H9 (cell line): ENCODE measurements around the gene RELCH. TPM values are rescaled to one million over a fixed set of nuclear protein-coding genes. Genes with fewer than 3 reads are reported as not detected.

Source experiments
- DNase-seq: peaks from one replicate; pipeline ENCODE4 v3.0.0-alpha.2; 2017
- H2AFZ ChIP-seq: one replicate; pipeline ENCODE4 v1.6.1; 2013; ENCODE audit warnings: mild to moderate bottlenecking, low read length, control low read depth, moderate library complexity
- H2AK5ac ChIP-seq: 2 replicates; pipeline ENCODE4 v1.6.1; 2013; ENCODE audit warnings: low read length, control low read depth, mixed read lengths; ENCODE audit not compliant: insufficient read length
- H2BK120ac ChIP-seq: one replicate; pipeline ENCODE4 v1.6.1; 2013; ENCODE audit warnings: low read depth, mild to moderate bottlenecking, low read length, control low read depth, inconsistent platforms; ENCODE audit not compliant: poor library complexity, severe bottlenecking
- H2BK12ac ChIP-seq: 2 replicates; pipeline ENCODE4 v1.6.1; 2013; ENCODE audit warnings: low read length, control low read depth, mixed read lengths, low read depth; ENCODE audit not compliant: insufficient read length
- H2BK15ac ChIP-seq: 2 replicates; pipeline ENCODE4 v1.6.1; 2013; ENCODE audit warnings: low read depth, low read length, control low read depth
- H2BK20ac ChIP-seq: one replicate; pipeline ENCODE4 v1.6.1; 2013; ENCODE audit warnings: low read depth, mild to moderate bottlenecking, low read length, control low read depth, inconsistent platforms; ENCODE audit not compliant: poor library complexity, severe bottlenecking
- H2BK5ac ChIP-seq: 2 replicates; pipeline ENCODE4 v1.6.1; 2013; ENCODE audit warnings: low read length, control low read depth, mixed read lengths; ENCODE audit not compliant: insufficient read length
- H3K14ac ChIP-seq: 2 replicates; pipeline ENCODE4 v1.6.1; 2013; ENCODE audit warnings: low read length, control low read depth; ENCODE audit not compliant: insufficient read depth
- H3K18ac ChIP-seq: 2 replicates; pipeline ENCODE4 v1.6.1; 2013; ENCODE audit warnings: low read depth, mild to moderate bottlenecking, mixed read lengths, low read length, control low read depth; ENCODE audit not compliant: insufficient read length
- H3K23ac ChIP-seq: 2 replicates; pipeline ENCODE4 v1.6.1; 2013; ENCODE audit warnings: low read length, control low read depth, mixed read lengths, low read depth; ENCODE audit not compliant: insufficient read length
- H3K23me2 ChIP-seq: 2 replicates; pipeline ENCODE4 v1.6.1; 2013; ENCODE audit warnings: low read depth, mild to moderate bottlenecking, mixed read lengths, low read length, control low read depth; ENCODE audit not compliant: insufficient read length, poor library complexity, severe bottlenecking
- H3K27ac ChIP-seq: 2 replicates; pipeline ENCODE4 v1.5.1; 2013; ENCODE audit warnings: low read length, control low read depth, mixed read lengths, low read depth; ENCODE audit not compliant: insufficient read length
- H3K27me3 ChIP-seq: 2 replicates; pipeline ENCODE4 v1.6.1; 2013; ENCODE audit warnings: low read length, control low read depth, inconsistent platforms; ENCODE audit not compliant: insufficient read depth
- H3K4ac ChIP-seq: 2 replicates; pipeline ENCODE4 v1.6.1; 2013; ENCODE audit warnings: low read depth, mild to moderate bottlenecking, control low read depth, inconsistent platforms, low read length, moderate library complexity
- H3K4me1 ChIP-seq: 2 replicates; pipeline ENCODE4 v1.6.1; 2013; ENCODE audit warnings: low read length, control low read depth, inconsistent platforms; ENCODE audit not compliant: insufficient read depth
- H3K4me2 ChIP-seq: 2 replicates; pipeline ENCODE4 v1.6.1; 2013; ENCODE audit warnings: low read length, control low read depth, mixed read lengths; ENCODE audit not compliant: insufficient read length, insufficient read depth
- H3K56ac ChIP-seq: 2 replicates; pipeline ENCODE4 v1.6.1; 2013; ENCODE audit warnings: low read depth, mild to moderate bottlenecking, mixed read lengths, low read length, control low read depth; ENCODE audit not compliant: insufficient read length
- H3K79me1 ChIP-seq: 2 replicates; pipeline ENCODE4 v1.6.1; 2013; ENCODE audit warnings: low read depth, mild to moderate bottlenecking, moderate library complexity, low read length, control low read depth, inconsistent platforms; ENCODE audit not compliant: insufficient read depth, poor library complexity, severe bottlenecking
- H3K79me2 ChIP-seq: 2 replicates; pipeline ENCODE4 v1.6.1; 2013; ENCODE audit warnings: low read length, control low read depth, inconsistent platforms; ENCODE audit not compliant: insufficient read depth
- H3K9ac ChIP-seq: 2 replicates; pipeline ENCODE4 v1.6.1; 2013; ENCODE audit warnings: low read length, control low read depth, mixed read lengths; ENCODE audit not compliant: insufficient read length; ENCODE audit errors: extremely low read depth
- H3K9me3 ChIP-seq: one replicate; pipeline ENCODE4 v1.6.1; 2013; ENCODE audit warnings: low read depth, low read length, inconsistent platforms; ENCODE audit not compliant: control insufficient read depth
- H3T11ph ChIP-seq: one replicate; pipeline ENCODE4 v1.6.1; 2013; ENCODE audit warnings: mild to moderate bottlenecking, low read length, control low read depth, inconsistent platforms
- H4K20me1 ChIP-seq: one replicate; pipeline ENCODE4 v1.6.1; 2013; ENCODE audit not compliant: control insufficient read depth, insufficient read length, insufficient read depth
- H4K5ac ChIP-seq: 2 replicates; pipeline ENCODE4 v1.6.1; 2013; ENCODE audit warnings: low read depth, mild to moderate bottlenecking, mixed read lengths, low read length, control low read depth; ENCODE audit not compliant: insufficient read length
- H4K8ac ChIP-seq: replicated peaks from 2 replicates; pipeline ENCODE4 v1.6.1; 2013; ENCODE audit warnings: low read length, control low read depth, mixed read lengths, low read depth; ENCODE audit not compliant: insufficient read length
- H4K91ac ChIP-seq: 2 replicates; pipeline ENCODE4 v1.6.1; 2013; ENCODE audit warnings: low read depth, mild to moderate bottlenecking, moderate library complexity, mixed read lengths, low read length, control low read depth; ENCODE audit not compliant: insufficient read length
- H3K27ac Mint-ChIP-seq, 3 experiments: 2 replicates in 2 of 3; 3 replicates in 1 of 3; pipeline ENCODE4 v1.8.0; 2020 to 2021; ENCODE audit warnings: mixed read lengths in 3 of 3, mild to moderate bottlenecking in 1 of 3, moderate library complexity in 1 of 3
- H3K27me3 Mint-ChIP-seq: 2 replicates; pipeline ENCODE4 v1.8.0; 2021; ENCODE audit warnings: low read depth, mild to moderate bottlenecking, moderate library complexity, mixed read lengths
- H3K36me3 Mint-ChIP-seq, 3 experiments: 2 replicates in 2 of 3; 3 replicates in 1 of 3; pipeline ENCODE4 v1.8.0; 2020 to 2021; ENCODE audit warnings: low read depth in 3 of 3, mixed read lengths in 3 of 3; ENCODE audit not compliant: insufficient read depth in 1 of 3
- H3K4me1 Mint-ChIP-seq, 2 experiments: 2 replicates each; pipeline ENCODE4 v1.8.0; 2020; ENCODE audit warnings: mixed read lengths in 2 of 2
- H3K4me3 Mint-ChIP-seq, 2 experiments: 2 replicates in 1 of 2; 3 replicates in 1 of 2; pipeline ENCODE4 v1.8.0; 2020 to 2021; ENCODE audit warnings: mild to moderate bottlenecking in 2 of 2, mixed read lengths in 2 of 2, moderate library complexity in 1 of 2
- H3K9me3 Mint-ChIP-seq, 2 experiments: 2 replicates in 1 of 2; 3 replicates in 1 of 2; pipeline ENCODE4 v1.8.0; 2020; ENCODE audit warnings: mild to moderate bottlenecking in 2 of 2, mixed read lengths in 2 of 2, moderate library complexity in 1 of 2
- CTCF ChIP-seq: fragments of 200-600 bp; sonication (generic); conservative IDR thresholded peaks from 3 replicates; pipeline ENCODE4 v1.8.0; 2021; ENCODE audit warnings: antibody characterized with exemption, mild to moderate bottlenecking
- WGBS: extraction: QIAGEN DNeasy Blood & Tissue Kit; methylation state at CpG from one replicate; pipeline ENCODE4 v1.1.7; 2013; ENCODE audit warnings: missing lambda C conversion rate, low lambda C conversion rate, mixed read lengths; ENCODE audit not compliant: insufficient read length; ENCODE audit errors: extremely low coverage; 5-methylcytosine and 5-hydroxymethylcytosine counted together
- total RNA-seq: library from RNA; stranded (reverse); gene quantifications from 2 replicates; pipeline ENCODE4 v1.2.1, GENCODE V29; 2021

RELCH gene
- total RNA-seq, 1 experiment from 2014 or later: 32.3 TPM

- H3K14ac ChIP-seq: no peak overlapping the region
- no peak overlapping the region for H2AK5ac ChIP-seq
- no peak overlapping the region for H3K4ac ChIP-seq
- H4K5ac ChIP-seq: no peak overlapping the region
- H3K23me2 ChIP-seq: no peaks in the 10 kb centered on the region
- peaks cover 5 to 14% (median 13%) of the 10 kb centered on the region in 3 experiments; a peak in 4 of 7 replicates for H3K36me3 Mint-ChIP-seq
- no peak overlapping the region for H3K9ac ChIP-seq
- DNase-seq: no peak
- H3K56ac ChIP-seq: no peak overlapping the region
- H3K27me3 ChIP-seq: no peaks in the 10 kb centered on the region
- no peak overlapping the region for H3T11ph ChIP-seq
- H3K4me2 ChIP-seq: no peak overlapping the region
- H3K4me1 Mint-ChIP-seq: peaks cover 12 to 22% of the 10 kb centered on the region in 2 experiments
- H3K27ac ChIP-seq: no peak overlapping the region
- H3K9me3 ChIP-seq: no peaks in the 10 kb centered on the region
- no peak overlapping the region for H3K18ac ChIP-seq
- no peaks in the 10 kb centered on the region for H3K4me1 ChIP-seq
- no peaks in the 10 kb centered on the region for H3K27me3 Mint-ChIP-seq
- no peak overlapping the region for H3K27ac Mint-ChIP-seq
- no peak overlapping the region for H2AFZ ChIP-seq
- no peaks in the 10 kb centered on the region for H3K9me3 Mint-ChIP-seq
- H4K20me1 ChIP-seq: no peaks in the 10 kb centered on the region
- no peaks in the 10 kb centered on the region for H3K79me1 ChIP-seq
- H2BK120ac ChIP-seq: no peak overlapping the region
- no peak overlapping the region for H3K4me3 Mint-ChIP-seq
- H3K79me2 ChIP-seq: no peaks in the 10 kb centered on the region
- no peak overlapping the region for H2BK5ac ChIP-seq
- no peak overlapping the region for H4K8ac ChIP-seq
- no peak overlapping the region for H2BK12ac ChIP-seq
- no peak overlapping the region for H3K23ac ChIP-seq
- no peak overlapping the region for H4K91ac ChIP-seq
- TF ChIP-seq CTCF: no peak
- no CpG with 5 or more reads among the region's 5 CpGs for WGBS
- H2BK20ac ChIP-seq: no peak overlapping the region
- no peak overlapping the region for H2BK15ac ChIP-seq
Measured at GRCh38 chr18:62357079-62357719, 170.1 kb downstream of the RELCH start.

Other genes starting within 250 kb of the RELCH start
- 30.9 and 32.4 TPM in 2 replicates for gene PIGN, start 199 bp upstream of the RELCH start, total RNA-seq
- gene TNFRSF11A, start 138.1 kb downstream of the RELCH start, total RNA-seq: 7.8 and 8.1 TPM in 2 replicates